ENCODE data around the gene NOLC1.
"Not testable (repeated sequence)": the region's sequence is repeated elsewhere in the genome, so short reads cannot be mapped to it uniquely, and the experiment has no call there.

The NOLC1 gene

DNA sequence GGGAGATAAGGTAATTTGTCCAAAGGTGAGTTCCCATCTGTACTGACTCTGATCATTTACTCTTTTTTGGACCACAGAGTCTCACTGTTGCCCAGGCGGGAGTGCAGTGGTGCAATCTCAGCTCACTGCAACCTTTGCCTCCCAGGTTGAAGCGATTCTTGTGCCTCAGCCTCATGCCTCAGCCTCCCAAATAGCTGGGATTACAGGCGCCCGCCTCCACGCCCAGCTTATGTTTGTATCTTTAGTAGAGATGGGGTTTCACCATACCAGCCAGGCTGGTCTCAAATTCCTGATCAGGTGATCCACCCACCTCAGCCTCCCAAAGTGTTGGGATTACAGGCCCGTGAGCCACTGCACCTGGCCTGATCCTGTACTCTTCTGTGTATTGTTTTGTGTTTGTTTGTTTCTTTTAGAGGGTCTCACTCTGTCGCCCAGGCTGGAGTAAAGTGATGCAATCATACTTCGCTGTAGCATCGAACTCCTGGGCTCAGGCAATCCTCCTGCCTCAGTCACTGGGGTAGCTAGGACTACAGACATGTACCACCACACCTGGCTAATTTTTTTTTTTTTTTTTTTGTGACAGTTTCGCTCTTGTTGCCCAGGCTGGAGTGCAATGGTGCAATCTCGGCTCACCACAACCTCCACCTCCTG lies 2.4 kb downstream of the NOLC1 start:
- DNase-seq (ENCODE audit: low read depth) = no peak

DNA sequence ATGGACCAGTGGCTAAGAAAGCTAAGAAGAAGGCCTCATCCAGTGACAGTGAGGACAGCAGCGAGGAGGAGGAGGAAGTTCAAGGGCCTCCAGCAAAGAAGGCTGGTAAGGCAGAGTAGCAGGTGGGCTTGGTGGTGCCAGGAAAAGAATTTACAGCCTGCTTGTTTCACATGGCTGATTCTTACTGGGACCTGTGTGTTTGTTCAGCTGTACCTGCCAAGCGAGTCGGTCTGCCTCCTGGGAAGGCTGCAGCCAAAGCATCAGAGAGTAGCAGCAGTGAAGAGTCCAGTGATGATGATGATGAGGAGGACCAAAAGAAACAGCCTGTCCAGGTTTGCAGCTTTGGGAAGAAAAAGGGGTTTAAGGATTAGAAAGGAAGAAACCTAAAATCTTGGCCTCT lies 5.0 kb downstream of the NOLC1 start:
- DNase-seq (ENCODE audit: low read depth) = no peak

DNA sequence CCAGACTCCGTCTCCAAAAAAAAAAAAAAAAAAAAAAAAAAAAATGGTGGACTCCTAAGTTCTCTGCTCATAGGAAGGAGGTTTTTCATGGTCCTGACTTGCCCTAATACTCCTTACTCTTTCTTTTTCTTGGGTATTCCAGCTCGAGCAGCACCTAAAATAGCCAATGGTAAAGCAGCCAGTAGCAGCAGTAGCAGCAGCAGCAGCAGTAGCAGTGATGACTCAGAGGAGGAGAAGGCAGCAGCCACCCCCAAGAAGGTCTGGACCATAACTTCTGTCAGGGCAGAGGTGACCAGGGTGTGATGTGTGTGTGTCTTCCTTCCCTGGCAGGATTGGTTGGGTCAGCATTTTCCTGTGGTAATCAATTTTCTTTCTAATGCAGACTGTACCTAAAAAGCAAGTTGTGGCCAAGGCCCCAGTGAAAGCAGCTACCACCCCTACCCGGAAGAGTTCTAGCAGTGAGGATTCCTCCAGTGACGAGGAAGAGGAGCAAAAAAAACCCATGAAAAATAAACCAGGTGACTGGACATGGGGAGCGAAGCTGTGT lies 6.9 kb downstream of the NOLC1 start:
- peak; percentile 27 for DNase-seq (ENCODE audit: low read depth)

DNA sequence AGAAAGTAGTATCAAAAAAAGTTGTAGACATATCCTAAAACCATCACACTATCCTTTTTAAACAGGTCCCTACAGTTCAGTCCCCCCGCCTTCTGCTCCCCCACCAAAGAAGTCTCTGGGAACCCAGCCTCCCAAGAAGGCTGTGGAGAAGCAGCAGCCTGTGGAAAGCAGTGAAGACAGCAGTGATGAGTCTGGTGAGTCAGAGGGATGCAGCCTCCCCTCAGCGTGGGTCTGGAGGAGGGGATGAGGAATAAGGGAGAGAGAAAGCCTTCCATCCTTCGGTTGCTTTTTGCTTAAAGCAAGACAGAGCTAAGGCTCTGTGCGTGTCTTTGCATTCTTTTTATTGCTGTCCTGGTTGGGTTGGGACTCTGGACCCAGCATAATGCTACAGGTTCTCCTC lies 7.6 kb downstream of the NOLC1 start:
- no peak for DNase-seq (ENCODE audit: low read depth)

DNA sequence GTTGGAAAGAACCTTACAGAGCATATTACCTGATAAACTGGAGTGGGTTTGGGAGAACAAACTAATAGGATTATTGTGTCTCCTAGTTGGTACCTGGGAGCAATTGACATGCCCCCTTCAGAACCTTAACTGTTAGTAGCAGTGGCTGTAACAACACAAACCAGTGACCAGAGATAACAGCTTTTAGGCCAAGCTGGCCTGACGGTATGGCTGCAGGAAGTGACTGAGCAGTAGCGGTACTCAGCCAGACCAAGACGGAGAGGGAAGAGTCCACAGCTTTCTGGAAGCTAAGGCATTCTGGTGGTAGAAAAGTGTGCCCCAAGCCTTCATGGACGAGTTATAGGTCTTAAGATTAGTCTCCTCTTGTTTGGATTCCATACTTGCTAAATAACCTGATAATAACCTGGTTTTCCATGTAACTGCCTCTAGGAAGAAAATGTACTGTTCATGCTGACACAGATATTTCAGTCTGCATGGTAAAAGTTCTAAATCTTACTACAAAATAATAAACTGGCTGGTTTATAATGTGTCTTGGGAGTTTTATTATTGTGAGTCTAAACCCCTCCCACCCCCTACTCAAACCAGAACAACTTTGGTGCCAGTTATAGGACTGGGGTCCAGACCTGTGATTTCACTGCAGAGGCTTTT lies 11.3 kb downstream of the NOLC1 start:
- no peak for DNase-seq (ENCODE audit: low read depth)

DNA sequence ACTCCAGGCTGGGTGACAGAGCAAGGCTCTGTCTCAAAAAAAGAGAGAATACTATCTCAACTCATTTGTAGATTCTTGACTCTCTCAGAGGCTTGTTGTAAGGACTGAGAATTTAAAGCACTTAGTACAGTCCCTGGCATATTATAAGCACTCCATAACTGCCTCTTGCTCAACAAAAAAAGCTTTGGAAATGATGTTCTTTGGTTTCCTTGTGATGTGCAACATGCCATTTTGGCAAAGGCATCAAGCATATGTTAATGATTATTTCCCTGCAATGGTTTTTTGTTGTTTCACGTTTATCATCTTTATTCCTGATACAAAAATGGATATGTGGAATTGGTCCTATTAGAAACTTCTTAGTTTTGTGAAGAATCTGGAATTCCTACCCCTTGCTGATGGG lies 15.7 kb downstream of the NOLC1 start:
- DNase-seq (ENCODE audit: low read depth) = no peak

- DNase-seq (ENCODE audit: low read depth) = no peak
Observed at GRCh38 chr10:102170602-102171001, 18.4 kb downstream of the NOLC1 start.

DNA sequence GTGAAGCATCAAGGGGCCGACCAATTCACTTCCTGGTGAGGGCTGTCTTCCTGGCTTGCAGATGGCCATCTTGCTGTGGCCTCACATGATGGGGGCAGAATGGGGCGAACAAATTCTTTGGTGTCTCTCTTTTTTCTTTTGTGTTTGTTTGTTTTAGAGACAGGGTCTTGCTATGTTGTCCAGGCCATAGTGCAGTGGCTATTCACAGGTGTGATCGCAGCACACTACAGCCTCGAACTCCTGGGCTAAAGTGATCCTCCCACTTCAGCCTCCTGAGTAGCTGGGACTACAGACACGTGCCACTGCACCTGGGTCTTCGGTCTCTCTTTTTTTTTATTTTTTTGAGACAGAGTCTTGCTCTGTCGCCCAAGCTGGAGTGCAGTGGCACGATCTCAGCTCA lies 20.1 kb downstream of the NOLC1 start:
- no peak for DNase-seq (ENCODE audit: low read depth)

DNA sequence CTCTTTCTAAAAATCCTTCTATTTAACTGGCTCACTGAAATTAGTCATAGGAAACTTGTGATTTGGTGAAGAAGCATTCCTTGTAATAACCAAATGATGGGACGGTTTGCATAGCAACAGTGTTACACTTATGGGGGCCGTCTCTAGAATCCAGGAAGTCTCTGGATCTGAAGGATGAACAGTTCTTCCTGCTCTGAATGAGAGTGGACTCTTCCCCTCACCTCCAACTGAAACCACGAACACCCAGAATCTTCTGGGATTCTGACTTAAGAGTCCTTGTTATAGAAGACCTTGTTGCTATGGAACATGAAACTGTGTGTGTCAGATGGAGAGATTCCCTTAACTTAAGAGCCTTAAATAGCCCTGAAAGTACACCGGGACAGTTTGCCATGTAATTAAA lies 23.2 kb downstream of the NOLC1 start:
- DNase-seq (ENCODE audit: low read depth) = peak; percentile 72

DNA sequence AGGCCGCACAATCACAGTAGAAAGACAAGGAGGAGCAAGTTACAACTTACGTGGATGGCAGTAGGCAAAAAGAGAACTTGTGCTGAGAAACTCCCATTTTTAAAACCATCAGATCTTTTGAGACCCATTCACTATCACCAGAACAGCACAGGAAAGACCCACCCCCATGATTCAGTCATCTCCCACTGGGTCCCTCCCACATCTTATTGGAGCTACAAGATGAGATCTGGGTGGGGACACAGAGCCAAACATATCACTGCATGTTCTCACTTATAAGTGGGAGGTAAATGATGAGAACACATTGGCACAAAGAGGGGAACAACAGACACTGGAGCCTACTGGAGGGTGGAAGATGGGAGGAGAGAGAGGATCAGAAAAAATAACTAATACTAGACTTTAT lies 32.4 kb downstream of the NOLC1 start:
- no peak for DNase-seq (ENCODE audit: low read depth)

DNA sequence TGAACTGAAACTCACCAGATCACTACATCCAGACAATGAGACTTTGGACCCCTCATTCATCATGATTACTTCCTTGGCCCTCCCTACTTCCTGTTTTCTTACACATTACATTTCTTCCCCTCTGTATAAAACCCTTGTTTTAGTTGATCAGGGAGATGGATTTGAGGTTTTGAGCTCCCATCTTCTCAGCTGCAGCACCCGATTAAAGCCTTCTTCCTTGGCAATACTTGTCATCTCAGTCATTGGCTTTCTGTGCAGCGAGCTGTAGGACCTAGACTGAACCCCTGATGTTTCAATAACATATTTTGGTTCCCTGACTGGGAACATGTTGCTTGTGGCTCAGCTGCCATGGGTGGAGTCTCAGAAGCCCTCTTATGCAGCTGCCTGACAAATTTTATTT lies 33.1 kb downstream of the NOLC1 start:
- DNase-seq (ENCODE audit: low read depth) = no peak

DNA sequence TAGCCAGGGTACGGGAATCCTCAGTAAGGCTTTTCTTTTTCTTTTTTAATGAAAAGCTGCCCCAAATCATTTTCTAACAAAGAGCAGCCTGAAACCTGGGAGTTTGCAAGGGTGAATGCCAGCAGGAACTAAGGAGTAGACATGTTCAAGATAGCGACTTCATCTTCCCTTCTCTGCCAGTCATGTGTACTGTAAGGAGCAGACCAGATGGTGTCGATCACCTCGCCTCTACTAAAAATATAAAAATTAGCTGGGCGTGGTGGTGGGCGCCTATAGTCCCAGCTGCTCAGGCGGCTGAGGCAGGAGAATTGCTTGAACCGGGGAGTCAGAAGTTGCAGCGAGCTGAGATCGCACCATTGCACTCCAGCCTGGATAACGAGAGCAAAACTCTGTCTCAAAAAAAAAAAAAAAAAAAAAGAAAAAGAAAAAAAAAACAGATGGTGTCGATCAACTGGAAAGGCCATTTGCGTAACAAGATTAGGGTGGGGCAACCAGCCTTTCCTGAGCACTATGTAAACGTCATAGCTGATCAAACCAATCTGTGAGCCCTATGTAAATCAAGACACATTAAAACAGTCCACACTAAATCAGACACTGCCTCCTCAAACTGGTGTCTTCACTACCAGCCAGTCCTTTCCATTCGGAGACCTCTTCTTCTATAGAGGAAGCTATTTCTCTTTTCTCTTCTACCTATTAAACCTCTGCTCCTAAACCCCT lies 33.8 kb downstream of the NOLC1 start:
- DNase-seq (ENCODE audit: low read depth) = no peak

- DNase-seq (ENCODE audit: low read depth) = no peak
Observed at GRCh38 chr10:102188298-102188940, 36.2 kb downstream of the NOLC1 start.

DNA sequence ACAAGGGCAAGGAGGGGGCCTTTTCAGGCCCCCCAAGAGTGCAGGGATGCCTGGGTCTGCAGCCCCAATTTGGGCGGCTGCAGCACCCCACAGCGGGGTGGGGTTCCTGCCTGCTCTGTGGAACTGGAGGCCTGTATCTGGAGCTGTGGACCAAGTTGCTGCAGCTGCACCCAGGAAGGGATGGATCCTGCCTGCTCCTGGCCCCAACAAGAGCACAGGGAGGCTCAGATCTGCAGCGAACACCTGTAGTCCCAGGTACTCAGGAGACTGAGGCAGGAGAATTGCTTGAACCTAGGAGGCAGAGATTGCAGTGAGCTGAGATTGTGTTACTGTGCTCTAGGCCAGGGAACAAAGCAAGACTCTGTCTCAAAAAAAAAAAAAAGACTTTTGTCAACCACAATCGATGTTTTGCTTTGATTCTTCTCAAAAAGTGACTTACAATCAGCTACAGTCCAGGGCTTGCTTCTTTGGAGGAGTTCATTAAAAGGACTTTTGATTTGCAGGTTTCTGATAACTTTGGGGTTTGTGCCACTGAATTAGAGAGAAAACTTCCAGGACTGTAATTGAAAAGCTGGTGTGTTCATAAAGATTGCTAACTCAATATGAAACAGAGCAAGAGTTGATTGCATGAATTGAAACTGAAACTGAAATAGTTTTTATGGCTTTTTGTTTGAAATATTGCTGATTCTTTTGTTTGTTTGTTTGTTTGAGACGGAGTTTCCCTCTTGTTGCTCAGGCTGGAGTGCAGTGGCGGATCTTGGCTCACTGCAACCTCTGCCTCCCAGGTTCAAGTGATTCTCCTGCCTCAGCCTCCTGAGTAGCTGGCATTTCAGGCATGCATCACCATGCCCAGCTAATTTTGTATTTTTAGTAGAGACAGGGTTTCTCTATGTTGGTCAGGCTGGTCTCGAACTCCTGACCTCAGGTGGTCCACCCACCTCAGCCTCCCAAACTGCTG lies 37.0 kb downstream of the NOLC1 start:
- not testable (repeated sequence) for DNase-seq (ENCODE audit: low read depth)

DNA sequence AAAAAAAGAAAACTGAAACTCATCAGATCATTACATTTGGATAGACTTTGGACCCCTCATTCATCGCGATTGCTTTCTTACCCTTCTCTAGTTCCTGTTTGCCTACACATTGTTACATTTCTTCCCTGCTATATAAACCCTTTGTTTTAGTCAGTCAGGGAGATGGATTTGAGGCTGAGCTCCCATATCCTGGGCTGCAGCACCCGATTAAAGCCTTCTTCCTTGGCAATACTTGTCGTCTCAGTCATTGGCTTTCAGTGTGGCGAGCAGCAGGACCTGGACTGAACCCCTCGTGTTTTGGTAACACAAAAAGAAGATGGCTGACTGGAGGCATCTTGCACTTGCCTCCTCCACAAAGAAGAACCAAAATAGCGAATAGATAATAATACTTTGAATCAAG lies 39.8 kb downstream of the NOLC1 start:
- no peak for DNase-seq (ENCODE audit: low read depth)

DNA sequence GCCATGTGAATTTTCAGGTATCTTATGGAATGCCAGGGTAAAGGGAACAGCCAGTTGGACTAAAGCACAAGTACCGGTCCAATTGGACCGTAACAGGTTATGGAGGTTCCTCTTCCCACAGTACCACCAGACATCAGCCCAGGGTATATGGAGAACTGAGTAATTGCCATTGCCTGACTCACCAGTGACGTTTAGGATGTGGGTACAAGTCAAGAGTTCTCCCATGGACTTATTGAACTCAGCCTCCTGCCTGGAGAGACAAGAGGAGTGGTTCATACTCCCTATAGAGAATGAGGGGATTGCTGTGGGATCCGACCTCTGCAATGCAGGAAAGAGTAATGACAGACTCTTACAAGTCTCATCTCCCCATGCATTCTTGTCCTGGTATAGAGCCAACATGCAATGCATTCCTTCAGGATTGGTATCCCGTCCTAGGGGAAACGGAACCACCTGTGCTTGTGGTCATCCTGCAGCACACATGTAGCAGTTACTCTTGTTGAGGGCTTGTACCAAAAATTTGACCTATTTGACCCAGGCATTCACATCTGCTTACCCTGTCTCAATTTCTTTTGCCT lies 43.2 kb downstream of the NOLC1 start:
- peak; percentile 25 for DNase-seq (ENCODE audit: low read depth)

DNA sequence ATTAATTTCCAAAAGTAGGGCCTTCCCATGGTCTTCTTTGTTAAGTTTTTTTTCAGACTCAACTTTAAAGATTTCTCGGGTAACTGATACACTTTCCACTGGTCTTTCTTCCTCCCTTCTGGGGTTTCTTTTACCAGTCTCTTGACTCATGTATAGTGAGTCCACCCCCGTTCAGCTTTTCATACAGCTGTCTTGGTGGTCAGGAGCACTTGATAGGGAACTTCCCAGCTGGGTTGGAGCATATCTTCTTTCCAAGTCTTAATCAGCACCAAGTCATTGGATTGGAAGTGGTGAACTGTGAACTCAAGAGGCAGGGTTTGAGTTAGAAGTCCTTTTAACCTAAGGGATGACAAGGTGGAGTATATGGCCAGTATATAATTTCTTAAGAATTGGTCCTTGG lies 44.7 kb downstream of the NOLC1 start:
- DNase-seq (ENCODE audit: low read depth) = no peak

DNA sequence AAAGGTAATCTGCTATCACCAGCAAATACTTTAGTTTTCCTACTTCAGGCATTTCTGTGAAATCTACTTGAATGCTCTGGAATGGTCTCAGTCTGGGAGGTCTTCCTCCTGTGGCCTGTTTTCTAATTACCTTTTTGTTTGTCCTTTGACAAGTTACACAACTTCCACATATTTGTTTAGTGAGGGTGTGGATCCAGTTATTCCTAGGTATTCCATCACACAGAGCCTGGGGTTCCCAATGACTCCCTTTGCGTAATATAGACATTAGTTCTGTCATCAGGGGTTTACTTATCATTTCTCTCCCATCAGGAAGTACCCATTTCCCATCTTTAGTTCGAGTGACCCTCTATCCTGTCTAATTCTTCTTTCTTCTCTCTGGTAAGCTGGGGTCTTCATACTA lies 45.8 kb downstream of the NOLC1 start:
- no peak for DNase-seq (ENCODE audit: low read depth)

- DNase-seq (ENCODE audit: low read depth) = no peak
Observed at GRCh38 chr10:102200751-102201640, 48.8 kb downstream of the NOLC1 start.

- no peak for DNase-seq (ENCODE audit: low read depth)
Observed at GRCh38 chr10:102202386-102202785, 50.2 kb downstream of the NOLC1 start.

Measured in amniotic epithelial cell (primary cell).